Liver (tissue), 9 donors: Measurements from ENCODE around the gene APOL2. TPM values are rescaled to one million over a fixed set of nuclear protein-coding genes. Genes with fewer than 3 reads are reported as not detected.

Experiments used
- DNase-seq: peaks from one replicate; pipeline ENCODE4 v3.0.0-alpha.2; 2017; ENCODE audit warnings: low spot score
- H3K27ac ChIP-seq, 2 donors: one replicate each; pipeline ENCODE4 v1.7.0; 2013; ENCODE audit warnings: inconsistent platforms in 2 of 2, low read length in 2 of 2, control low read depth in 1 of 2, low read depth in 1 of 2, mild to moderate bottlenecking in 1 of 2
- H3K27me3 ChIP-seq, 4 donors: one replicate each; pipeline versions ENCODE4 v1.6.1 to v1.7.0; 2013; ENCODE audit warnings: low read length in 3 of 4, inconsistent platforms in 1 of 4, mild to moderate bottlenecking in 1 of 4, moderate library complexity in 1 of 4; ENCODE audit not compliant: control insufficient read depth in 4 of 4, insufficient read depth in 4 of 4
- H3K36me3 ChIP-seq, 4 donors: one replicate each; pipeline versions ENCODE4 v1.6.1 to v1.7.0; 2013; ENCODE audit warnings: low read length in 3 of 4, mild to moderate bottlenecking in 3 of 4, low read depth in 1 of 4, moderate library complexity in 1 of 4; ENCODE audit not compliant: control insufficient read depth in 4 of 4, insufficient read depth in 3 of 4
- H3K4me1 ChIP-seq, 4 donors: one replicate each; pipeline versions ENCODE4 v1.6.1 to v1.7.0; 2013; ENCODE audit warnings: low read length in 3 of 4, mild to moderate bottlenecking in 3 of 4, moderate library complexity in 1 of 4; ENCODE audit not compliant: control insufficient read depth in 4 of 4, insufficient read depth in 4 of 4
- H3K4me3 ChIP-seq, 3 donors: one replicate each; pipeline versions ENCODE4 v1.6.1 to v1.7.0; 2013; ENCODE audit warnings: low read length in 3 of 3, control low read depth in 1 of 3, low read depth in 1 of 3, mild to moderate bottlenecking in 1 of 3
- H3K9ac ChIP-seq, 2 donors: one replicate each; pipeline ENCODE4 v1.7.0; 2013; ENCODE audit warnings: low read length in 2 of 2, mild to moderate bottlenecking in 2 of 2, moderate library complexity in 2 of 2, control low read depth in 1 of 2, low read depth in 1 of 2
- H3K9me3 ChIP-seq, 4 donors: one replicate each; pipeline versions ENCODE4 v1.6.1 to v1.7.0; 2013; ENCODE audit warnings: low read length in 3 of 4; ENCODE audit not compliant: control insufficient read depth in 4 of 4
- EGR1 ChIP-seq, 2 donors: IDR thresholded peaks; 2 replicates each; pipeline ENCODE4 v1.6.1; 2016 to 2018; ENCODE audit warnings: antibody characterized with exemption in 2 of 2, low read depth in 2 of 2
- FOXA1 ChIP-seq: IDR thresholded peaks from 2 replicates; pipeline ENCODE4 v1.6.1; 2016; ENCODE audit warnings: antibody characterized with exemption
- FOXA2 ChIP-seq: IDR thresholded peaks from 2 replicates; pipeline ENCODE4 v1.6.1; 2016; ENCODE audit warnings: antibody characterized with exemption
- GABPA ChIP-seq, 2 donors: IDR thresholded peaks in 1 of 2; conservative IDR thresholded peaks in 1 of 2; 2 replicates each; pipeline ENCODE4 v1.6.1; 2016; ENCODE audit warnings: antibody characterized with exemption in 2 of 2, mild to moderate bottlenecking in 1 of 2, moderate library complexity in 1 of 2
- HNF4A ChIP-seq, 2 donors: conservative IDR thresholded peaks; 2 replicates each; pipeline ENCODE4 v1.6.1; 2016; ENCODE audit warnings: antibody characterized with exemption in 2 of 2, mild to moderate bottlenecking in 2 of 2
- HNF4G ChIP-seq: IDR thresholded peaks from 2 replicates; pipeline ENCODE4 v1.6.1; 2016; ENCODE audit warnings: antibody characterized with exemption
- JUND ChIP-seq, 2 donors: IDR thresholded peaks; 2 replicates each; pipeline ENCODE4 v1.6.1; 2016; ENCODE audit warnings: antibody characterized with exemption in 2 of 2
- NR2F2 ChIP-seq: IDR thresholded peaks from 2 replicates; pipeline ENCODE4 v1.6.1; 2016; ENCODE audit warnings: antibody characterized with exemption
- RAD21 ChIP-seq, 2 donors: IDR thresholded peaks; 2 replicates each; pipeline ENCODE4 v1.6.1; 2016; ENCODE audit warnings: antibody characterized with exemption in 2 of 2, mild to moderate bottlenecking in 2 of 2
- RXRA ChIP-seq, 2 donors: IDR thresholded peaks; 2 replicates each; pipeline ENCODE4 v1.6.1; 2017 to 2018; ENCODE audit warnings: antibody characterized with exemption in 2 of 2, mild to moderate bottlenecking in 1 of 2
- SP1 ChIP-seq: IDR thresholded peaks from 2 replicates; pipeline ENCODE4 v1.6.1; 2018; ENCODE audit warnings: antibody characterized with exemption, mild to moderate bottlenecking
- TAF1 ChIP-seq: conservative IDR thresholded peaks from 2 replicates; pipeline ENCODE4 v1.6.1; 2016; ENCODE audit warnings: antibody characterized with exemption, mild to moderate bottlenecking
- YY1 ChIP-seq: IDR thresholded peaks from 2 replicates; pipeline ENCODE4 v1.6.1; 2016; ENCODE audit warnings: antibody characterized with exemption, mild to moderate bottlenecking
- WGBS: extraction: QIAGEN DNeasy Blood & Tissue Kit; methylation state at CpG from one replicate; pipeline ENCODE4 v1.1.7; 2013; 5-methylcytosine and 5-hydroxymethylcytosine counted together
- polyA plus RNA-seq, 2 donors: library from polyadenylated mRNA; stranded (reverse) in 1 of 2; unstranded in 1 of 2; fragments of 200-250 nt in 1 of 2; fragments of >200 nt in 1 of 2; fragmentation: Nextera tagmentation in 1 of 2; extraction: Ambion mirVana in 1 of 2; gene quantifications; one replicate each; pipeline versions ENCODE4 v1.2.1 to v1.2.3, GENCODE V29; 2013 to 2015
- total RNA-seq, 2 donors: library from RNA; depleted of rRNA; stranded (reverse); fragments of >200 nt; gene quantifications; one replicate each; pipeline ENCODE4 v1.2.3, GENCODE V29; 2014
- TF ChIP-seq, protein P1 (sequence below): IDR thresholded peaks from 2 replicates; pipeline ENCODE4 v1.6.1; 2016; ENCODE audit warnings: antibody characterized with exemption
- TF ChIP-seq, protein P2 (sequence below): IDR thresholded peaks from 2 replicates; pipeline ENCODE4 v1.6.1; 2016; ENCODE audit warnings: antibody characterized with exemption, mild to moderate bottlenecking
- TF ChIP-seq, protein P3 (sequence below): fragments of 150-350 bp; IDR thresholded peaks from 2 replicates; pipeline ENCODE4 v1.5.1; 2017; ENCODE audit warnings: improper control_type of control experiment, low read depth, low read length; ENCODE audit not compliant: missing input control
- TF ChIP-seq, protein P4 (sequence below): IDR thresholded peaks from 2 replicates; pipeline ENCODE4 v1.6.1; 2016; ENCODE audit warnings: antibody characterized with exemption
- TF ChIP-seq, protein P5 (sequence below): IDR thresholded peaks from 2 replicates; pipeline ENCODE4 v1.6.1; 2016; ENCODE audit warnings: antibody characterized with exemption
- donor health status: healthy.
- donor health status: healthy.
- donor health status: healthy.
- donor health status: healthy.
- donor health status: healthy.

Gene APOL2
- total and polyA plus RNA-seq, 4 donors = 14.3 to 77.2 (median 21.7) TPM

DNA sequence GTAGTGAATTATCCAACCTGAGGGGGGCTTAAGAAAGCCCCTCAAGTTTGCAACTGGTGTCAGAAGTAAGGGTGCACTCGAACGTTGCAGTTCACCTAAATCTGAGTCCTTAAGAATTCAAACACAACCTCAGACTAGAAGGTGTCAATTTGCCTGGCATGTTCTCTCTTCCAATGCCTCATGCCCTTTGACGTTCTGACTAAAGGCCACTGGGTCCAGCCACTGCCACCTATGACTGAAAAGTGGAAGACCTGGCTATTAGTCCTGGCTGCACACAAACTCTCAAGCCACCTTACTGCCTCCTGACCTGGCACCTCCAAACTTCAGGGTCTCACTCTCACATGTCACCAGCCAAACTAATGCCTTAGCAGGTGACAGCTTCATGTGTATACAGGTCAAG lies 45.8 kb downstream of the APOL2 start (continued):
- TF ChIP-seq FOXA2 = no peak
- no peak for TF ChIP-seq JUND (IDR thresholded peaks at IDR 0.05)
- peak; percentile 92 to 93 for TF ChIP-seq HNF4A (conservative IDR thresholded peaks at IDR 0.05)
- peak; percentile 62 to 66 for TF ChIP-seq RXRA (IDR thresholded peaks at IDR 0.05)

DNA sequence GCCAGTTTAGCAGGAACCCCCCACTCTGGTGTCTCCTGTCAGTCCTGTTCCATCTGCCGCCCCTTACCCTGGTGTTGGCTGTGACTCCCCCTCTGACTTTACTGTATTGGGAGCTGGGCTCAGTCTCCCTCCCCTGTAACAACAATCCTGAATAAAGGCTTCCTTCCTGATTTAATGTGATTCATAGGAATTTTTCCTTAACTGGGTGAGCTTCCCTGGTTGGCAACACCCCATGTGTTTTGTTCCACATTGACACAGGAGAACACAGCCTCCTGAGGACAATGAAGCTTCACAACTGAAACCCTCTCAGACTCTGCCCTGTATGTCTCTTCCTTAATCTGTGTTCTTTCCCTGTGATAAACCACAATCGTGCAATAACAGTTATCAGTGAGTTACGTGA lies 46.2 kb downstream of the APOL2 start:
- H3K27ac ChIP-seq = no peak overlapping the region
- 78% methylated on average over 3 of the region's 3 CpGs for WGBS
- H3K27me3 ChIP-seq = no peaks in the 10 kb centered on the region
- no peaks in the 10 kb centered on the region for H3K9me3 ChIP-seq
- H3K36me3 ChIP-seq = no peaks in the 10 kb centered on the region
- no peak overlapping the region for H3K9ac ChIP-seq
- H3K4me3 ChIP-seq = no peak overlapping the region
- peaks cover 2 to 29% (median 19%) of the 10 kb centered on the region in 4 donors for H3K4me1 ChIP-seq
- TF ChIP-seq RXRA (IDR thresholded peaks at IDR 0.05) (no peak), HNF4A (conservative IDR thresholded peaks at IDR 0.05) (no peak), FOXA2 (no peak), NR2F2 (no peak), JUND (IDR thresholded peaks at IDR 0.05) (no peak), GABPA (IDR thresholded peaks at IDR 0.05 in 1 of 2, conservative IDR thresholded peaks at IDR 0.05 in 1 of 2) (no peak)
- TF ChIP-seq, protein P1, sequence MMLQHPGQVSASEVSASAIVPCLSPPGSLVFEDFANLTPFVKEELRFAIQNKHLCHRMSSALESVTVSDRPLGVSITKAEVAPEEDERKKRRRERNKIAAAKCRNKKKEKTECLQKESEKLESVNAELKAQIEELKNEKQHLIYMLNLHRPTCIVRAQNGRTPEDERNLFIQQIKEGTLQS = no peak
- no peak for DNase-seq

DNA sequence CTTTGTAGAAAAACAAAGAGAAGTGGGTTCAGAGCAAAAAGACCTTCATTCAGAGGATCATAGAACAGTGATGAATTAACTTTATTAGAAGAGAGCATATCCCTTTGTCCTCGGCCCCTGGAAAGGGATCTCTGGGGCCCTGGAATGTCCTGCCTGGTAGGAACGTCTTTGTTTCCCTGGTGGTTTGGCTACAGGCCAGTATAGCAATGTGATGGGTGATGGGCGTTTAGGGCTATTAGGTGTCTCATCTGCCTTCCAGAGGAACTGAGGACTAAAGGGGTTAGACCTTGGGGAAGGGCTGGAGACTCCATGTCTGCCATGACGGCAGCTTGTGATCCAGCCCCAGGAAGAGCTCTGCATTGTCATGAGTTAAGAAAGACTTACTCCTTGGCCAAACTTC lies 46.8 kb downstream of the APOL2 start:
- Histone ChIP-seq H3K27me3 (no peaks in the 10 kb centered on the region), H3K4me1 (peaks cover 0 to 23% (median 13%) of the 10 kb centered on the region in 4 donors), H3K9ac (no peak overlapping the region), H3K4me3 (no peak overlapping the region), H3K27ac (no peak overlapping the region), H3K36me3 (no peaks in the 10 kb centered on the region), H3K9me3 (no peaks in the 10 kb centered on the region)
- WGBS = 79% methylated on average over 4 of the region's 4 CpGs
- TF ChIP-seq EGR1 (IDR thresholded peaks at IDR 0.05; ENCODE audit: low read depth in 2 of 2) (no peak), TAF1 (no peak), SP1 (no peak), YY1 (no peak), HNF4G (no peak), FOXA1 (no peak), RXRA (IDR thresholded peaks at IDR 0.05) (no peak), HNF4A (conservative IDR thresholded peaks at IDR 0.05) (no peak), RAD21 (IDR thresholded peaks at IDR 0.05) (no peak), NR2F2 (no peak), GABPA (IDR thresholded peaks at IDR 0.05 in 1 of 2, conservative IDR thresholded peaks at IDR 0.05 in 1 of 2) (no peak), JUND (IDR thresholded peaks at IDR 0.05) (no peak), FOXA2 (no peak)
- TF ChIP-seq, protein P2, sequence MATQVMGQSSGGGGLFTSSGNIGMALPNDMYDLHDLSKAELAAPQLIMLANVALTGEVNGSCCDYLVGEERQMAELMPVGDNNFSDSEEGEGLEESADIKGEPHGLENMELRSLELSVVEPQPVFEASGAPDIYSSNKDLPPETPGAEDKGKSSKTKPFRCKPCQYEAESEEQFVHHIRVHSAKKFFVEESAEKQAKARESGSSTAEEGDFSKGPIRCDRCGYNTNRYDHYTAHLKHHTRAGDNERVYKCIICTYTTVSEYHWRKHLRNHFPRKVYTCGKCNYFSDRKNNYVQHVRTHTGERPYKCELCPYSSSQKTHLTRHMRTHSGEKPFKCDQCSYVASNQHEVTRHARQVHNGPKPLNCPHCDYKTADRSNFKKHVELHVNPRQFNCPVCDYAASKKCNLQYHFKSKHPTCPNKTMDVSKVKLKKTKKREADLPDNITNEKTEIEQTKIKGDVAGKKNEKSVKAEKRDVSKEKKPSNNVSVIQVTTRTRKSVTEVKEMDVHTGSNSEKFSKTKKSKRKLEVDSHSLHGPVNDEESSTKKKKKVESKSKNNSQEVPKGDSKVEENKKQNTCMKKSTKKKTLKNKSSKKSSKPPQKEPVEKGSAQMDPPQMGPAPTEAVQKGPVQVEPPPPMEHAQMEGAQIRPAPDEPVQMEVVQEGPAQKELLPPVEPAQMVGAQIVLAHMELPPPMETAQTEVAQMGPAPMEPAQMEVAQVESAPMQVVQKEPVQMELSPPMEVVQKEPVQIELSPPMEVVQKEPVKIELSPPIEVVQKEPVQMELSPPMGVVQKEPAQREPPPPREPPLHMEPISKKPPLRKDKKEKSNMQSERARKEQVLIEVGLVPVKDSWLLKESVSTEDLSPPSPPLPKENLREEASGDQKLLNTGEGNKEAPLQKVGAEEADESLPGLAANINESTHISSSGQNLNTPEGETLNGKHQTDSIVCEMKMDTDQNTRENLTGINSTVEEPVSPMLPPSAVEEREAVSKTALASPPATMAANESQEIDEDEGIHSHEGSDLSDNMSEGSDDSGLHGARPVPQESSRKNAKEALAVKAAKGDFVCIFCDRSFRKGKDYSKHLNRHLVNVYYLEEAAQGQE = no peak
- TF ChIP-seq, protein P3, sequence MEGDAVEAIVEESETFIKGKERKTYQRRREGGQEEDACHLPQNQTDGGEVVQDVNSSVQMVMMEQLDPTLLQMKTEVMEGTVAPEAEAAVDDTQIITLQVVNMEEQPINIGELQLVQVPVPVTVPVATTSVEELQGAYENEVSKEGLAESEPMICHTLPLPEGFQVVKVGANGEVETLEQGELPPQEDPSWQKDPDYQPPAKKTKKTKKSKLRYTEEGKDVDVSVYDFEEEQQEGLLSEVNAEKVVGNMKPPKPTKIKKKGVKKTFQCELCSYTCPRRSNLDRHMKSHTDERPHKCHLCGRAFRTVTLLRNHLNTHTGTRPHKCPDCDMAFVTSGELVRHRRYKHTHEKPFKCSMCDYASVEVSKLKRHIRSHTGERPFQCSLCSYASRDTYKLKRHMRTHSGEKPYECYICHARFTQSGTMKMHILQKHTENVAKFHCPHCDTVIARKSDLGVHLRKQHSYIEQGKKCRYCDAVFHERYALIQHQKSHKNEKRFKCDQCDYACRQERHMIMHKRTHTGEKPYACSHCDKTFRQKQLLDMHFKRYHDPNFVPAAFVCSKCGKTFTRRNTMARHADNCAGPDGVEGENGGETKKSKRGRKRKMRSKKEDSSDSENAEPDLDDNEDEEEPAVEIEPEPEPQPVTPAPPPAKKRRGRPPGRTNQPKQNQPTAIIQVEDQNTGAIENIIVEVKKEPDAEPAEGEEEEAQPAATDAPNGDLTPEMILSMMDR = no peak
- TF ChIP-seq, protein P4, sequence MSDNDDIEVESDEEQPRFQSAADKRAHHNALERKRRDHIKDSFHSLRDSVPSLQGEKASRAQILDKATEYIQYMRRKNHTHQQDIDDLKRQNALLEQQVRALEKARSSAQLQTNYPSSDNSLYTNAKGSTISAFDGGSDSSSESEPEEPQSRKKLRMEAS = no peak
- TF ChIP-seq, protein P1 = no peak
- TF ChIP-seq, protein P5, sequence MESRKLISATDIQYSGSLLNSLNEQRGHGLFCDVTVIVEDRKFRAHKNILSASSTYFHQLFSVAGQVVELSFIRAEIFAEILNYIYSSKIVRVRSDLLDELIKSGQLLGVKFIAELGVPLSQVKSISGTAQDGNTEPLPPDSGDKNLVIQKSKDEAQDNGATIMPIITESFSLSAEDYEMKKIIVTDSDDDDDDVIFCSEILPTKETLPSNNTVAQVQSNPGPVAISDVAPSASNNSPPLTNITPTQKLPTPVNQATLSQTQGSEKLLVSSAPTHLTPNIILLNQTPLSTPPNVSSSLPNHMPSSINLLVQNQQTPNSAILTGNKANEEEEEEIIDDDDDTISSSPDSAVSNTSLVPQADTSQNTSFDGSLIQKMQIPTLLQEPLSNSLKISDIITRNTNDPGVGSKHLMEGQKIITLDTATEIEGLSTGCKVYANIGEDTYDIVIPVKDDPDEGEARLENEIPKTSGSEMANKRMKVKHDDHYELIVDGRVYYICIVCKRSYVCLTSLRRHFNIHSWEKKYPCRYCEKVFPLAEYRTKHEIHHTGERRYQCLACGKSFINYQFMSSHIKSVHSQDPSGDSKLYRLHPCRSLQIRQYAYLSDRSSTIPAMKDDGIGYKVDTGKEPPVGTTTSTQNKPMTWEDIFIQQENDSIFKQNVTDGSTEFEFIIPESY = no peak
- DNase-seq = no peak
